ENCODE data around the gene GPN3.
"Not testable (repeated sequence)": the region's sequence is repeated elsewhere in the genome, so short reads cannot be mapped to it uniquely, and the experiment has no call there.

Gene GPN3

GRCh38 chr12:110431957-110432587, 36.0 kb downstream of the GPN3 start:
- Histone ChIP-seq H3K27me3 (no peaks in the 10 kb centered on the region), H3K4me1 (ENCODE audit: control insufficient read depth in 1 of 2, insufficient read depth in 1 of 2, low read depth in 1 of 2, low read length in 1 of 2) (peaks cover 6 to 8% of the 10 kb centered on the region in 2 experiments), H3K36me3 (peaks cover 36% of the 10 kb centered on the region), H3K27ac (no peak overlapping the region), H3K4me3 (ENCODE audit: low read depth in 1 of 2, low read length in 1 of 2) (no peak overlapping the region), H3K9me3 (no peaks in the 10 kb centered on the region)
- no peak for TF ChIP-seq CTCF (IDR thresholded peaks at IDR 0.05)

GRCh38 chr12:110429676-110430075, 38.4 kb downstream of the GPN3 start:
- not testable (repeated sequence) for H3K27ac ChIP-seq; H3K4me3 ChIP-seq (ENCODE audit: low read depth in 1 of 2, low read length in 1 of 2); H3K27me3 ChIP-seq; H3K9me3 ChIP-seq; H3K4me1 ChIP-seq (ENCODE audit: control insufficient read depth in 1 of 2, insufficient read depth in 1 of 2, low read depth in 1 of 2, low read length in 1 of 2)
- H3K36me3 ChIP-seq: peaks cover 12% of the 10 kb centered on the region

- no peaks in the 10 kb centered on the region for H3K27me3 ChIP-seq
- H3K36me3 ChIP-seq: no peaks in the 10 kb centered on the region
- no peak for TF ChIP-seq CTCF (IDR thresholded peaks at IDR 0.05)
- H3K27ac ChIP-seq: no peak overlapping the region
- no peaks in the 10 kb centered on the region for H3K9me3 ChIP-seq
- no peak overlapping the region for H3K4me3 ChIP-seq (ENCODE audit: low read depth in 1 of 2, low read length in 1 of 2)
- peaks cover 4 to 10% of the 10 kb centered on the region in 2 experiments for H3K4me1 ChIP-seq (ENCODE audit: control insufficient read depth in 1 of 2, insufficient read depth in 1 of 2, low read depth in 1 of 2, low read length in 1 of 2)
Measured at GRCh38 chr12:110426406-110426805, 41.7 kb downstream of the GPN3 start.

- no peak overlapping the region for H3K27ac ChIP-seq
- no peak for TF ChIP-seq CTCF (IDR thresholded peaks at IDR 0.05)
- peaks cover 0 to 5% of the 10 kb centered on the region in 2 experiments for H3K4me1 ChIP-seq (ENCODE audit: control insufficient read depth in 1 of 2, insufficient read depth in 1 of 2, low read depth in 1 of 2, low read length in 1 of 2)
- H3K36me3 ChIP-seq: no peaks in the 10 kb centered on the region
- no peaks in the 10 kb centered on the region for H3K9me3 ChIP-seq
- H3K4me3 ChIP-seq (ENCODE audit: low read depth in 1 of 2, low read length in 1 of 2): no peak overlapping the region
- H3K27me3 ChIP-seq: no peaks in the 10 kb centered on the region
Measured at GRCh38 chr12:110424237-110424636, 43.8 kb downstream of the GPN3 start.

GRCh38 chr12:110421701-110422100, 46.4 kb downstream of the GPN3 start:
- H3K9me3 ChIP-seq: no peaks in the 10 kb centered on the region
- H3K4me3 ChIP-seq (ENCODE audit: low read depth in 1 of 2, low read length in 1 of 2): no peak overlapping the region
- no peak for TF ChIP-seq CTCF (IDR thresholded peaks at IDR 0.05)
- no peaks in the 10 kb centered on the region for H3K36me3 ChIP-seq
- H3K4me1 ChIP-seq (ENCODE audit: control insufficient read depth in 1 of 2, insufficient read depth in 1 of 2, low read depth in 1 of 2, low read length in 1 of 2): peaks cover 11 to 17% of the 10 kb centered on the region in 2 experiments
- H3K27ac ChIP-seq: no peak overlapping the region
- H3K27me3 ChIP-seq: no peaks in the 10 kb centered on the region

- Histone ChIP-seq H3K4me1 (ENCODE audit: control insufficient read depth in 1 of 2, insufficient read depth in 1 of 2, low read depth in 1 of 2, low read length in 1 of 2) (peaks cover 11 to 17% of the 10 kb centered on the region in 2 experiments), H3K4me3 (ENCODE audit: low read depth in 1 of 2, low read length in 1 of 2) (no peak overlapping the region), H3K27ac (no peak overlapping the region), H3K27me3 (no peaks in the 10 kb centered on the region), H3K36me3 (no peaks in the 10 kb centered on the region), H3K9me3 (no peaks in the 10 kb centered on the region)
- no peak for TF ChIP-seq CTCF (IDR thresholded peaks at IDR 0.05)
Measured at GRCh38 chr12:110421159-110421661, 46.8 kb downstream of the GPN3 start.

GRCh38 chr12:110420644-110421043, 47.4 kb downstream of the GPN3 start:
- H3K27me3 ChIP-seq; H3K9me3 ChIP-seq; H3K36me3 ChIP-seq; H3K4me3 ChIP-seq (ENCODE audit: low read depth in 1 of 2, low read length in 1 of 2); H3K27ac ChIP-seq: not testable (repeated sequence)
- peaks cover 11 to 17% of the 10 kb centered on the region in 2 experiments for H3K4me1 ChIP-seq (ENCODE audit: control insufficient read depth in 1 of 2, insufficient read depth in 1 of 2, low read depth in 1 of 2, low read length in 1 of 2)

GRCh38 chr12:110417113-110417512, 50.9 kb downstream of the GPN3 start:
- H3K9me3 ChIP-seq; H3K27me3 ChIP-seq; H3K36me3 ChIP-seq; H3K4me3 ChIP-seq (ENCODE audit: low read depth in 1 of 2, low read length in 1 of 2): not testable (repeated sequence)
- Histone ChIP-seq H3K4me1 (ENCODE audit: control insufficient read depth in 1 of 2, insufficient read depth in 1 of 2, low read depth in 1 of 2, low read length in 1 of 2) (peaks cover 11 to 12% of the 10 kb centered on the region in 2 experiments), H3K27ac (peak overlapping the region; percentile 51)

GRCh38 chr12:110410086-110410485, 58.0 kb downstream of the GPN3 start:
- not testable (repeated sequence) for H3K27ac ChIP-seq; H3K9me3 ChIP-seq; H3K4me3 ChIP-seq (ENCODE audit: low read depth in 1 of 2, low read length in 1 of 2); H3K36me3 ChIP-seq; H3K4me1 ChIP-seq (ENCODE audit: control insufficient read depth in 1 of 2, insufficient read depth in 1 of 2, low read depth in 1 of 2, low read length in 1 of 2); H3K27me3 ChIP-seq

All from neutrophil (primary cell).